Left lung (tissue), 10 donors: ENCODE results near the gene CDH4. TPM values are rescaled to one million over a fixed set of nuclear protein-coding genes. Genes with fewer than 3 reads are reported as not detected.

Source experiments
- ATAC-seq: fragments of 200-7000 bp; cut with Tn5 transposase; one replicate; pipeline ENCODE4 v1.9.1; 2020; ENCODE audit warnings: moderate library complexity
- DNase-seq, 4 donors: peaks; one replicate each; pipeline ENCODE4 v3.0.0-alpha.2; 2013 to 2020
- H3K27ac ChIP-seq, 2 donors: fragments of 200-600 bp; sonication (generic) in 1 of 2; one replicate each; pipeline versions ENCODE4 v1.5.0 to v1.8.0; 2020 to 2021
- H3K27me3 ChIP-seq, 2 donors: fragments of 200-600 bp; sonication (generic) in 1 of 2; one replicate each; pipeline versions ENCODE4 v1.5.0 to v1.8.0; 2020 to 2021
- H3K36me3 ChIP-seq, 2 donors: fragments of 200-600 bp; sonication (generic) in 1 of 2; one replicate each; pipeline versions ENCODE4 v1.5.0 to v1.8.0; 2020 to 2021
- H3K4me1 ChIP-seq, 2 donors: fragments of 200-600 bp; one replicate each; pipeline ENCODE4 v1.8.0; 2021
- H3K4me3 ChIP-seq, 2 donors: fragments of 200-600 bp; sonication (generic) in 1 of 2; one replicate each; pipeline versions ENCODE4 v1.5.0 to v1.8.0; 2020 to 2021; ENCODE audit warnings: mild to moderate bottlenecking in 1 of 2
- H3K9me3 ChIP-seq, 2 donors: fragments of 200-600 bp; sonication (generic) in 1 of 2; one replicate each; pipeline versions ENCODE4 v1.5.0 to v1.8.0; 2020 to 2021
- intact Hi-C, 2 donors: fragments of 100-400 bp; cut with DNase I; formaldehyde crosslinking; loops; one replicate each; pipeline versions ENCODE4 v1.11.2 to v1.14.2; 2022
- polyA plus RNA-seq, 6 donors: library from polyadenylated mRNA; unstranded; fragments of 120-200 nt; gene quantifications; one replicate each; pipeline ENCODE4 v1.2.1, GENCODE V29; 2013; ENCODE audit not compliant: insufficient read length in 6 of 6
- total RNA-seq, 2 donors: library from RNA; stranded (reverse); fragmentation: NEBNext Ultra II Directional; extraction: Animal tissue kit (Norgen Biotek cat#: 25700); gene quantifications; one replicate each; pipeline ENCODE4 v1.2.1, GENCODE V29; 2021
- TF ChIP-seq, protein P1 (sequence below), 2 donors: fragments of 200-600 bp; sonication (generic) in 1 of 2; IDR thresholded peaks; one replicate each; pipeline versions ENCODE4 v1.5.0 to v1.8.0; 2021; ENCODE audit warnings: antibody characterized with exemption in 2 of 2
- donor health status: DM: no; HTN: yes; CAD: no.
- donor health status: DM: no; HTN: no; CAD: no.

CDH4 gene
- total and polyA plus RNA-seq, 8 donors, result 0.24 to 10.8 (median 5.1) TPM

- TF ChIP-seq, protein P1, sequence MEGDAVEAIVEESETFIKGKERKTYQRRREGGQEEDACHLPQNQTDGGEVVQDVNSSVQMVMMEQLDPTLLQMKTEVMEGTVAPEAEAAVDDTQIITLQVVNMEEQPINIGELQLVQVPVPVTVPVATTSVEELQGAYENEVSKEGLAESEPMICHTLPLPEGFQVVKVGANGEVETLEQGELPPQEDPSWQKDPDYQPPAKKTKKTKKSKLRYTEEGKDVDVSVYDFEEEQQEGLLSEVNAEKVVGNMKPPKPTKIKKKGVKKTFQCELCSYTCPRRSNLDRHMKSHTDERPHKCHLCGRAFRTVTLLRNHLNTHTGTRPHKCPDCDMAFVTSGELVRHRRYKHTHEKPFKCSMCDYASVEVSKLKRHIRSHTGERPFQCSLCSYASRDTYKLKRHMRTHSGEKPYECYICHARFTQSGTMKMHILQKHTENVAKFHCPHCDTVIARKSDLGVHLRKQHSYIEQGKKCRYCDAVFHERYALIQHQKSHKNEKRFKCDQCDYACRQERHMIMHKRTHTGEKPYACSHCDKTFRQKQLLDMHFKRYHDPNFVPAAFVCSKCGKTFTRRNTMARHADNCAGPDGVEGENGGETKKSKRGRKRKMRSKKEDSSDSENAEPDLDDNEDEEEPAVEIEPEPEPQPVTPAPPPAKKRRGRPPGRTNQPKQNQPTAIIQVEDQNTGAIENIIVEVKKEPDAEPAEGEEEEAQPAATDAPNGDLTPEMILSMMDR (IDR thresholded peaks at IDR 0.05), result no peak
- DNase-seq, result no peak
- ATAC-seq, result no peak
- Histone ChIP-seq H3K4me1 (no peaks in the 10 kb centered on the region), H3K27me3 (peaks cover 0 to 31% of the 10 kb centered on the region in 2 donors), H3K4me3 (no peak overlapping the region), H3K27ac (no peak overlapping the region), H3K9me3 (peaks cover 0 to 5% of the 10 kb centered on the region in 2 donors), H3K36me3 (no peaks in the 10 kb centered on the region)
- intact Hi-C loops, result no loop called here
These were observed 62.4 kb downstream of the CDH4 start for GRCh38 chr20:61314326-61315010.

- Histone ChIP-seq H3K27ac (no peak overlapping the region), H3K36me3 (no peaks in the 10 kb centered on the region), H3K4me1 (no peaks in the 10 kb centered on the region), H3K9me3 (peaks cover 0 to 5% of the 10 kb centered on the region in 2 donors), H3K27me3 (peaks cover 0 to 31% of the 10 kb centered on the region in 2 donors), H3K4me3 (no peak overlapping the region)
- ATAC-seq, result no peak
- DNase-seq, result no peak
- TF ChIP-seq, protein P1 (IDR thresholded peaks at IDR 0.05), result no peak
- intact Hi-C loops, result no loop called here
These were observed 63.3 kb downstream of the CDH4 start for GRCh38 chr20:61315319-61315718.

DNA sequence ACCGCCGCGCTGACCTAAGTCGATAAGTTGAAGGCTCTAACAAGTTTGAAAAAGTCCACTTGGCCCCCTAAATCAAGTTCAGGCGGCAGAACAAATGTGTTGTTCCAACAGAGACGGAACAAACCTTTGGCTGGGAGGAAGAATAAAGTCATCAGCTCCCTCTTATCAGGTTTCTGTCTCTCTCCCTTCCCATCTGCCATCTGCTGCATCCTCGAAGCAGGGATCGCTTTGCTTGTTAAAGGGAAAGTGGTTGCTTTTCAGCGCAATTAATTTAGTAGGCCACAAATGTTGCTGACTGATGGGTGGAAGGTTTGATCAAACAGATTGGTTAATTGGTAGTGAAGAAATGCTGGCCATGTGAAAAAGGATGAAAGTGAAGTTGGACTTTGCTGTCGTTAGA is 64.3 kb downstream of the CDH4 start:
- Histone ChIP-seq H3K27ac (no peak overlapping the region), H3K36me3 (no peaks in the 10 kb centered on the region), H3K4me1 (no peaks in the 10 kb centered on the region), H3K4me3 (no peak overlapping the region), H3K27me3 (peaks cover 0 to 31% of the 10 kb centered on the region in 2 donors), H3K9me3 (peaks cover 0 to 5% of the 10 kb centered on the region in 2 donors)
- no peak for ATAC-seq
- TF ChIP-seq, protein P1 (IDR thresholded peaks at IDR 0.05), result no peak
- DNase-seq, result no peak
- intact Hi-C loops, result no loop called here

DNA sequence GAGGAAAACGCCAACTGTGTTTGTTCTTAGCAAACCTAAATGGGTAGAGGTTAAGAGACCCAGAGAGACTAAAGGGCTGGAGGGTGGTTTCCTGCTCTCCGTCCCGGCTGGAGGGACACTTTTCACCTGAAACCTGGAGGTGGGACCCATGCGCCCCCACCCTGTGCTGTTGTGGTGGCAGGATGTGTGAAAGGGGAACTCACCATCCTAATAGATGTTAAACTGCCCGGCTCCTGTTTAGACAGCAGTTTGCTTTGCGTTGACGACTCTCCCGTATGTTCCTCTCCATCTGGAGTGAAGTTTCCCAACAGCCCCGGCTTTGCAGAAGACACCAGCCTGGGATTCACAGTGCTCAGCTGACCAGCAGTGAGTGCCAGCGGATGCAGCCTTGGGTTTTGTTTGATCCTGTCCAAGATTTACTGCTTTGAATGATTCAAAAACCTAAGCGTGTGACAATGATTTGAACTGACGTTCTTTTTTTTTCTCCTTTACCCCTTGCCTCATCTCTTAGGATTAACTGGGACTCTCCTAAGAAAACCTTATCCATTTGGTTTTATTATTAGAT is 66.0 kb downstream of the CDH4 start:
- TF ChIP-seq, protein P1 (IDR thresholded peaks at IDR 0.05), result no peak
- Histone ChIP-seq H3K27ac (no peak overlapping the region), H3K4me3 (no peak overlapping the region), H3K4me1 (no peaks in the 10 kb centered on the region), H3K27me3 (peaks cover 0 to 34% of the 10 kb centered on the region in 2 donors), H3K9me3 (peaks cover 0 to 5% of the 10 kb centered on the region in 2 donors), H3K36me3 (no peaks in the 10 kb centered on the region)
- peak in 1 of 4 donors; percentile 13 for DNase-seq
- intact Hi-C loops, result no loop called here
- no peak for ATAC-seq

DNA sequence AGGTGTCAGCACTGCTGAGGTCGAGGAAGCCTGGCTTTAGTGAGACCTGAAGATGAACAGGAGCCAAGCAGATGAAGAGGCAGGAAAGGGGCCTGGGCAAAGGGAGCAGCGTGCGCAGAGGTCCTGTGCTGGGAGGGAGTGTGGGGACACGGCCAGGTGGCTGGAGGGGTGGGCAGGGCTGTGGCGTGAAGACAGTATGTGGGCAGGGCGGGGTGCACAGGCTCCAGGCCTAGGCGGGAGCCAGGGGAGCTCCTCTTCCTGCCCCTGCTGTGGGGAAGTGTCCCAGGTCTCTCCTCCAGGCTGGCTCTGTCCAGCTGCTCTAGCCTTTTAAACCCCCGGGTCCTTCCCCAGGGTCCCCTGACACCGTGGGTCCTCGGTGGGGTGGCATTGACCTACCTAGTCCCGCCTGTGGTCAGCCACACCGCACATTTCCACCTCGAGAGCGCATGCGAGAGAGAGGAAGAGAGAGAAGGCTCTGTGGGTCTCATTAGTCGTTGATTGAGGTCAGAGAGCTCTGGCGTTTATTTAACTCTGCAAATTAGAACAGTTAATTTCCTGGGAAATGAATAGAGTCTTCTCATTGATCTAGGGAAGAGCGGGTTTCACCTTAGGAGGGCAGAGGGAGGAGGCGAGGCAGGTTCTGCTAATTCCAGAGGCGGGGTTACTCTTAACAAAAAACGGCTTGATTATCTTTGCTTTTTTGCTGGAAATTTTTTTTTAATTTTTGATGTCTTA is 68.8 kb downstream of the CDH4 start:
- Histone ChIP-seq H3K9me3 (no peaks in the 10 kb centered on the region), H3K4me3 (no peak overlapping the region), H3K4me1 (no peaks in the 10 kb centered on the region), H3K36me3 (no peaks in the 10 kb centered on the region), H3K27ac (no peak overlapping the region), H3K27me3 (peaks cover 0 to 28% of the 10 kb centered on the region in 2 donors)
- intact Hi-C loops, result no loop called here
- ATAC-seq (no peak), DNase-seq (no peak)
- TF ChIP-seq, protein P1 (IDR thresholded peaks at IDR 0.05), result no peak
